OCI-LY3 (cell line): ENCODE data around the gene METTL6.

Source experiments
- H2AFZ ChIP-seq: fragments of 200-600, 300-600 bp; shearing (Covaris generic); 2 replicates; pipeline ENCODE4 v1.6.0; 2014; ENCODE audit warnings: antibody characterized with exemption, low read depth, low read length
- H3K27ac ChIP-seq: fragments of 200-600, 300-600 bp; sonication (generic); 2 replicates; pipeline ENCODE4 v1.5.1; 2014; ENCODE audit warnings: mild to moderate bottlenecking, low read length, moderate library complexity, mixed read lengths
- H3K27me3 ChIP-seq: fragments of 200-600, 300-600 bp; sonication (generic); 2 replicates; pipeline ENCODE4 v1.6.1; 2014; ENCODE audit warnings: low read depth, low read length, mixed read lengths
- H3K36me3 ChIP-seq: fragments of 200-600, 300-600 bp; sonication (generic); replicated peaks from 2 replicates; pipeline ENCODE3; 2014; ENCODE audit warnings: low read depth, low read length, mixed read lengths
- H3K4me1 ChIP-seq: fragments of 300-600, 200-600 bp; sonication (generic); 2 replicates; pipeline ENCODE4 v1.6.1; 2014; ENCODE audit warnings: low read length, mixed read lengths
- H3K4me2 ChIP-seq: fragments of 200-600, 300-600 bp; sonication (generic); 2 replicates; pipeline ENCODE4 v1.6.1; 2014; ENCODE audit warnings: low read length, mixed read lengths
- H3K4me3 ChIP-seq: fragments of 300-600, 200-600 bp; sonication (generic); 2 replicates; pipeline ENCODE4 v1.5.1; 2014; ENCODE audit warnings: antibody characterized with exemption, mild to moderate bottlenecking, low read length, moderate library complexity
- H3K79me2 ChIP-seq: fragments of 300-600, 200-600 bp; shearing (Covaris generic); 2 replicates; pipeline ENCODE4 v1.6.1; 2014; ENCODE audit warnings: mild to moderate bottlenecking, low read length, mixed read lengths
- H3K9ac ChIP-seq: fragments of 300-600, 200-600 bp; shearing (Covaris generic); 2 replicates; pipeline ENCODE4 v1.6.0; 2014; ENCODE audit warnings: mild to moderate bottlenecking, low read length, moderate library complexity
- H3K9me3 ChIP-seq: fragments of 200-600, 300-600 bp; shearing (Covaris generic); 2 replicates; pipeline ENCODE4 v1.6.1; 2014; ENCODE audit warnings: low read length, mixed read lengths; ENCODE audit not compliant: insufficient read depth
- H4K20me1 ChIP-seq: fragments of 200-600, 300-600 bp; sonication (generic); 2 replicates; pipeline ENCODE4 v1.6.1; 2016; ENCODE audit warnings: low read length, mixed read lengths; ENCODE audit not compliant: insufficient read depth
- EZH2phosphoT487 ChIP-seq: fragments of 200-600 bp; shearing (Covaris generic); IDR thresholded peaks from 2 replicates; pipeline ENCODE4 v1.6.1; 2018; ENCODE audit warnings: antibody characterized with exemption, mixed run types, low read depth
- TF ChIP-seq, protein P1 (sequence below): fragments of 200-600, 300-600 bp; sonication (generic); IDR thresholded peaks from 2 replicates; pipeline ENCODE4 v1.5.1; 2014; ENCODE audit warnings: antibody characterized with exemption, low read length, low read depth

METTL6 gene

DNA sequence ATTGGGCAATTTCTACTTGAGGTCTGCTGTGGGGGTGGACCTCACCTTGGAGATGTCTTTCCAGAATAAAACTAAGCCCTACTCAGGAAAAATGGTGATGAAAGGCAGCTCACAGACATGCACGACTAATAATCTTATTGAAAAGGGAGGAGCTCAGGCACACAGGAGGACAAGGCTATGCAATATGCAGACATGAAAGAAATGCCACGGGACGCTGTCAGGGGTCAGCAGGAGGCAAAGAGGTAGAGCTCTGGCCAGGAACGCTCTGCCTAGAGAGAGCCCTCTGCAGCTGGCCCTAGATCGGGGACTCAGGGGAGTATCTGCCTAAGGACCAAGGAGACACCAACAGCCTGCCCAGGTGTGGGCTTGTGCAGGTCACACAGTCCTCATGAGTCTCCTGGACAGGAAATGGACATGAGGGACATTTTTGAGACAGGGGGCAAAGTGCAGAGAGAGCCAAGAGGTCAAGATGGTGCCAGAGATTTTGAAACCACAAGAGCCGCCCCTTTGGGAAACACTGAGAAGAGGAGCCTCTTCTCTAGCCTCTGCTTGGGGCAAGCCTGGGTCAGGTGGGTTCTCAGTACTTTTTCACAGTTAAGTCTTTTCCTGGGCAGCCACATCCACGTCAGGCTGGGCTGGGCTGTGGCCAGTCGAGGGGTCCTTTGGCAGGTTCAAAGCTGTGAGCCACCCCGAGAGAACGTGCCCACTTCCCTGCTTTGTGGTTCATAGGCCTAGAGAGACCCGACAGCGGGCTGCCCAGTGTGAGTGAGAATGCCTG lies 23.3 kb upstream of the METTL6 start:
- Histone ChIP-seq H3K27me3 (no peaks in the 10 kb centered on the region), H3K4me3 (no peak overlapping the region), H3K36me3 (no peaks in the 10 kb centered on the region), H4K20me1 (no peaks in the 10 kb centered on the region), H3K9me3 (no peaks in the 10 kb centered on the region), H3K4me1 (no peaks in the 10 kb centered on the region), H3K9ac (no peak overlapping the region), H3K27ac (no peak overlapping the region), H3K4me2 (no peak overlapping the region), H3K79me2 (no peaks in the 10 kb centered on the region), H2AFZ (no peak overlapping the region)
- TF ChIP-seq, protein P1, sequence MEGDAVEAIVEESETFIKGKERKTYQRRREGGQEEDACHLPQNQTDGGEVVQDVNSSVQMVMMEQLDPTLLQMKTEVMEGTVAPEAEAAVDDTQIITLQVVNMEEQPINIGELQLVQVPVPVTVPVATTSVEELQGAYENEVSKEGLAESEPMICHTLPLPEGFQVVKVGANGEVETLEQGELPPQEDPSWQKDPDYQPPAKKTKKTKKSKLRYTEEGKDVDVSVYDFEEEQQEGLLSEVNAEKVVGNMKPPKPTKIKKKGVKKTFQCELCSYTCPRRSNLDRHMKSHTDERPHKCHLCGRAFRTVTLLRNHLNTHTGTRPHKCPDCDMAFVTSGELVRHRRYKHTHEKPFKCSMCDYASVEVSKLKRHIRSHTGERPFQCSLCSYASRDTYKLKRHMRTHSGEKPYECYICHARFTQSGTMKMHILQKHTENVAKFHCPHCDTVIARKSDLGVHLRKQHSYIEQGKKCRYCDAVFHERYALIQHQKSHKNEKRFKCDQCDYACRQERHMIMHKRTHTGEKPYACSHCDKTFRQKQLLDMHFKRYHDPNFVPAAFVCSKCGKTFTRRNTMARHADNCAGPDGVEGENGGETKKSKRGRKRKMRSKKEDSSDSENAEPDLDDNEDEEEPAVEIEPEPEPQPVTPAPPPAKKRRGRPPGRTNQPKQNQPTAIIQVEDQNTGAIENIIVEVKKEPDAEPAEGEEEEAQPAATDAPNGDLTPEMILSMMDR = no peak
- no peak for TF ChIP-seq EZH2phosphoT487

DNA sequence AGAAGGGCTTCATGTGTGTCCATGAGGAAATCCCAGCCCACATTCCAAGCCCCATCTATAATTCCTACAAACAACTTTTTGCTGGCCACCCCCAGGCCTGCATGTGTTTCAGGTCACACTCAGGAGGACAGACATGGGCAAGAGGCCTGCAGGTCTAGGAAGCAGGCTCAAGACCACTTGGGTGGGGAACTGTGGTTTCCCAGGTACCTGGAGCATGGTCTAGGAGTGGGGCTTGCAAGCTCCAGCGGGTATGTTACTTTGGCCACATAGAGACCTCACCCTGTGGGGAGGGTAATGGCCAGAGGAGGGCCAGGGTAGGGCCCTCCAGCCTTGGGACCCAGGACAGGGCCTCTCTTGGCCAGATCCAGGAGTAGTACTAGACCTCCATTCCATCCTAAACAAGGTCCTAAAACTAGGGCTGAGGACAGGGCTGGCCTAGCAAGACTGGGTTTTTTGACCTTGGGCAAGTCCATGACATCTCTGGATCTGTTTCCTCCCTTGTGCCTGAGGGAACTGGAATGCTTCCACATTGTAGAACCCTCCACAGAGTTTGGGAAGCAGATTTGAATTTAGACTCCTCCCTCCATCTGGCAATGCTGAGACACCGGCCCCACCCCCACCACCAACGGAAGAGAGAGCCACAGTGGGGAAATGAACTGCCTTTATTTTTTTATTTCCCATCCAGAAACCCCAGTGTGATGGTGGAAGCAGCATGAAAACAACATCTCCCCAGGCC lies 22.3 kb upstream of the METTL6 start:
- Histone ChIP-seq H3K4me2 (no peak overlapping the region), H2AFZ (no peak overlapping the region), H3K9me3 (no peaks in the 10 kb centered on the region), H3K4me3 (no peak overlapping the region), H3K36me3 (no peaks in the 10 kb centered on the region), H4K20me1 (no peaks in the 10 kb centered on the region), H3K4me1 (no peaks in the 10 kb centered on the region), H3K27me3 (no peaks in the 10 kb centered on the region), H3K27ac (no peak overlapping the region), H3K79me2 (no peaks in the 10 kb centered on the region), H3K9ac (no peak overlapping the region)
- TF ChIP-seq EZH2phosphoT487 = no peak
- TF ChIP-seq, protein P1 = no peak

DNA sequence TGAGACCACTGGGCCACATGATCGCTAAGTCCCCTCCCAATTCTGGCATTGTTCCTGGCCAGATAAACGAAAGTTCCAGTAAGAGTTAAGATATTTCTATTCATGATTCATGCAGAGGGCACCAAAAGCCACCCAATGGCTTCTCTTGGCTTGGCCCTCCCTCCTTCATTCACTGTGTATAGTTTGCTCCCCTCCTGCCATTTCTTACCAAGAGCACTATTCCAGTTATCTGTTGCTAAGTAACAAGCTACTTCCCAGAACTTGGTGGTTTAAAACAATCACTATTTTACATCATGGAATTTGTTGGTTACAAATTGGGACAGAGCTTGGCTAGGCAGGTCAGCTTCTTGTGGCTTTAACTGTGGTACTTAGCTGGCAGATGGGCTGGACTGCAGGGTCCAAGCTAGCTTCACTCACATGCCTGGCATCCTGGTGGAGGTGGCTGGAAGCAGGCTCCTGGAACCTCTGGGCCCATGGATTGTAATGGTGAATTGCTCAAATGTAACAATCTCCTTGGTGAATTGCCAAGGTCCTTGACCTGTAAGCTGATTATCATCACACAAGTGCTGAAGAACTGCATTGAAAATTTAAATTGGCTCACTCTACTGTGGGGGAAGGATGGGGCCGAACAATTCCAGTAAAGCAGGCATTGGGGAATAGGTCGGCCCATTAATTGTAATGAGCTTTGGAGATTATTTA lies 16.6 kb upstream of the METTL6 start:
- Histone ChIP-seq H3K4me3 (no peak overlapping the region), H3K27me3 (no peaks in the 10 kb centered on the region), H3K36me3 (peaks cover 31% of the 10 kb centered on the region), H3K4me2 (no peak overlapping the region), H4K20me1 (no peaks in the 10 kb centered on the region), H3K79me2 (no peaks in the 10 kb centered on the region), H3K27ac (no peak overlapping the region), H3K9ac (no peak overlapping the region), H3K9me3 (no peaks in the 10 kb centered on the region), H2AFZ (no peak overlapping the region), H3K4me1 (peaks cover 6% of the 10 kb centered on the region)
- TF ChIP-seq EZH2phosphoT487 = no peak
- TF ChIP-seq, protein P1 = no peak

DNA sequence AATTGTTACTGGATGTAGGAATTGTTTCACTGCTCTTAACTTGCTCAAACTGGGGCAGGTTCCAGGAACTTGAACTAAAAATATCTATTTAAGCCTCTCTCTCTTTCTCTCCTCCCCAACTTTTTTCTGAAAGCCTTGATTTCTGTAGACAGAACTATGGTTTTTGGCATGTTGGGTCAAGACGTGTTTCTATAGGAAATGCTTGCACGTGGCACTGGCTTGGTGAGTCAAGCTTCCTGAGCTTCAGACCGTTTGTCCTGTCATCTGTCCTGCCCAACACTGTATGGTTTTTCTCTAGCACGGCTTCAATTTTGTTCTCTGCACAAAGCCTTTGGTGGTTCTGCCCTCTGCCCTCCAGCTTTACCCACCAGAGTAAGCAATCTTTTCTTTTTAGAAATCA lies 13.5 kb upstream of the METTL6 start:
- Histone ChIP-seq H4K20me1 (no peaks in the 10 kb centered on the region), H3K36me3 (peaks cover 52% of the 10 kb centered on the region), H2AFZ (no peak overlapping the region), H3K9me3 (no peaks in the 10 kb centered on the region), H3K4me1 (peaks cover 10% of the 10 kb centered on the region), H3K4me3 (no peak overlapping the region), H3K9ac (no peak overlapping the region), H3K79me2 (no peaks in the 10 kb centered on the region), H3K27ac (no peak overlapping the region), H3K4me2 (no peak overlapping the region), H3K27me3 (no peaks in the 10 kb centered on the region)
- TF ChIP-seq, protein P1 = no peak
